ENCODE data around the gene PEAR1. TPM values are rescaled to one million over a fixed set of nuclear protein-coding genes. Genes with fewer than 3 reads are reported as not detected.

PEAR1 gene
- polyA plus RNA-seq, 1 of the 3 experiments (the other 2 are of a cell fraction): 1.2 TPM

DNA sequence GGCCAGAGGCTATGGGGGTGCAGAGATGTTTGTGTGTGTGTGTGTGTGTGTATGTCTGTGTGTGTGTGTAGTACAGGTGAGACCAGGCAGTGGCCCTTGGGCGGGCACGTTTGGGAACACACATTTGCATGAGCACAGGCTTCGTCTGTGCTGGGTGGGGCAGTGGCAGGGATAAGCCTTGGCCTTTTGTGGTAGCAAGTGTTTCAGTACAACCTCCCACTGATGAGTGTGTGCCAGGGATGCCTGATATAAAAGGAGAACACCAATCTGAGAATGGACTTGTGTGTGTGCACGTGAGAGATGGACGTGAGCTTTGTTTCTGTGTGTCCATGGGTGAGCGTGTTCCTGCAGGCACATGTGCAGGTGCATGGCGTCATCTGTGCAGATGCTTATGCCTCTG lies 29.9 kb upstream of the PEAR1 start:
- CTCF ChIA-PET: interaction anchor here (0.7 to 22.1 kb wide), 10 partner anchors 19 to 138 kb away, joined by 3 to 566 read pairs (median 46); partner anchors contain the start of genes ISG20L2, METTL25B and PEAR1
- Histone ChIP-seq H2AFZ (ENCODE audit: low read depth) (no peak overlapping the region), H3F3A (replicated peaks; ENCODE audit: insufficient read depth) (peaks cover 4% of the 10 kb centered on the region), H3K4me1 (ENCODE audit: control insufficient read depth in 1 of 2, insufficient read depth in 2 of 2, low read depth in 1 of 2, low read length in 1 of 2) (peaks cover 3 to 50% of the 10 kb centered on the region in 2 experiments; a peak in 2 of 4 replicates), H4K20me1 (ENCODE audit: insufficient read depth) (no peaks in the 10 kb centered on the region), H3K4me2 (no peak overlapping the region), H3K27me3 (ENCODE audit: insufficient read depth) (peaks cover 28% of the 10 kb centered on the region), H3K4me3 (ENCODE audit: low read depth in 2 of 2, low read length in 1 of 2) (peak overlapping the region in 1 of 2 experiments; percentile 17; a peak in 1 of 4 replicates), H3K27ac (ENCODE audit: low read depth in 2 of 2, low read length in 1 of 2) (0 out of 4 replicates have a peak overlapping the region, but pooled peaks of 1 of the 2 experiments have one; percentile 1), H3K9ac (no peak overlapping the region), H3K9me3 (no peaks in the 10 kb centered on the region), H3K79me2 (ENCODE audit: insufficient read depth) (no peaks in the 10 kb centered on the region), H3K9me2 (no peaks in the 10 kb centered on the region), H3K36me3 (replicated peaks in 1 of 2; ENCODE audit: control insufficient read depth in 1 of 2, insufficient read depth in 2 of 2, low read length in 1 of 2) (no peaks in the 10 kb centered on the region)
- TF ChIP-seq FOSL2 (IDR thresholded peaks at IDR 0.05; ENCODE audit: borderline replicate concordance, low read depth): no peak
- TF ChIP-seq, protein P1, sequence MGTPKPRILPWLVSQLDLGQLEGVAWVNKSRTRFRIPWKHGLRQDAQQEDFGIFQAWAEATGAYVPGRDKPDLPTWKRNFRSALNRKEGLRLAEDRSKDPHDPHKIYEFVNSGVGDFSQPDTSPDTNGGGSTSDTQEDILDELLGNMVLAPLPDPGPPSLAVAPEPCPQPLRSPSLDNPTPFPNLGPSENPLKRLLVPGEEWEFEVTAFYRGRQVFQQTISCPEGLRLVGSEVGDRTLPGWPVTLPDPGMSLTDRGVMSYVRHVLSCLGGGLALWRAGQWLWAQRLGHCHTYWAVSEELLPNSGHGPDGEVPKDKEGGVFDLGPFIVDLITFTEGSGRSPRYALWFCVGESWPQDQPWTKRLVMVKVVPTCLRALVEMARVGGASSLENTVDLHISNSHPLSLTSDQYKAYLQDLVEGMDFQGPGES (IDR thresholded peaks at IDR 0.05; ENCODE audit: low read depth, low read length): no peak
- WGBS (ENCODE audit: low lambda C conversion rate): 66% methylated on average over 4 of the region's 7 CpGs
- POLR2A ChIA-PET: interaction anchor here (1.0 to 1.6 kb wide), 3 partner anchors 25 to 67 kb away, joined by 3 read pairs; no protein-coding TSS in a partner anchor
- DNase-seq: no peak

DNA sequence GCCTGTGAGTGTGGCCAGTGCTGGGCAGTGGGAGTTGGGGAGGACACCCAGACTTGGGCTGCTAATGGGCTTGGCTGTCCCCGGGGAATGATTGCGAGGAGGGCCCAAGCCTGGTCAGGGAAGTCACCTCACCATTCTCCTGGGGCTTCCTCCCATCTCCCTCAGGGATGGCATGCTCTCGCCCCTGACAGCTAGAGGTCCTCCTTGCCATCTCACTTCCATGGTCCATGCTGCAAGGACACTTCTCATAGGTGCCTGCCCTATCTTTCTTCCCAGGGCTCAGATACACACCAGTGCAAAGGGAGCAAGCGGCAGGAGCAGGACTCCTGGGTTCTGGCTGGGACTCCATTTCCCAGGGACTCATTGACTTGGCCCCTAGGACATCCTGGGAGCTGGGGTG lies 28.7 kb upstream of the PEAR1 start:
- H3K79me2 ChIP-seq (ENCODE audit: insufficient read depth): no peaks in the 10 kb centered on the region
- H3K9me3 ChIP-seq: no peaks in the 10 kb centered on the region
- no peak overlapping the region for H3K9ac ChIP-seq
- H3K36me3 ChIP-seq (replicated peaks in 1 of 2; ENCODE audit: control insufficient read depth in 1 of 2, insufficient read depth in 2 of 2, low read length in 1 of 2): no peaks in the 10 kb centered on the region
- H3K27me3 ChIP-seq (ENCODE audit: insufficient read depth): peaks cover 25% of the 10 kb centered on the region
- H3K27ac ChIP-seq (ENCODE audit: low read depth in 2 of 2, low read length in 1 of 2): no peak overlapping the region
- no peak overlapping the region for H2AFZ ChIP-seq (ENCODE audit: low read depth)
- no peaks in the 10 kb centered on the region for H4K20me1 ChIP-seq (ENCODE audit: insufficient read depth)
- 93% methylated on average over 2 of the region's 4 CpGs for WGBS (ENCODE audit: low lambda C conversion rate)
- no peak overlapping the region for H3K4me3 ChIP-seq (ENCODE audit: low read depth in 2 of 2, low read length in 1 of 2)
- ChIA-PET POLR2A (no interaction called here), CTCF (interaction anchor here (0.9 to 22.1 kb wide), 9 partner anchors 18 to 207 kb away, joined by 3 to 455 read pairs (median 5); partner anchors contain the start of gene PEAR1)
- H3K4me1 ChIP-seq (ENCODE audit: control insufficient read depth in 1 of 2, insufficient read depth in 2 of 2, low read depth in 1 of 2, low read length in 1 of 2): peaks cover 2 to 38% of the 10 kb centered on the region in 2 experiments; a peak in 1 of 4 replicates
- no peak for DNase-seq
- H3F3A ChIP-seq (replicated peaks; ENCODE audit: insufficient read depth): peaks cover 4% of the 10 kb centered on the region
- H3K9me2 ChIP-seq: no peaks in the 10 kb centered on the region
- H3K4me2 ChIP-seq: no peak overlapping the region
- TF ChIP-seq RAD21 (IDR thresholded peaks at IDR 0.05; ENCODE audit: low read length) (peak; percentile 14; the same call in 1 of the 2 replicates), GABPA (IDR thresholded peaks at IDR 0.05; ENCODE audit: low read depth) (no peak)

DNA sequence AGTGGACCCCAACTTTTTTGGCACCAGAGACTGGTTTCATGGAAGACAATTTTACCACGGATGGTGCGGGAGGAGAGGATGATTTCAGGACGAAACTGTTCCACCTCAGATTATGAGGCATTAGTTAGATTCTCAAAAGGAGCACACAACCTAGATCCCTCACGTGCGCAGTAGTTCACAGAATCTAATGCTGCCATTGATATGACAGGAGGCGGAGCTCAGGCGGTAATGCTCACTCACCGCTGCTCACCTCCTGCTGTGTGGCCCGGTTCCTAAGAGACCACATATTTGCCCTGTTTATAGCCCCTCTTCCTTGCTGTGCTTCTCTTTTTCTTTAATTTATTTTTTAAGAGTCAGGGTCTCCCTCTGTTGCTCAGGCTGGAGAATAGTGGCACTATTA lies 28.3 kb upstream of the PEAR1 start:
- POLR2A ChIA-PET: no interaction called here
- CTCF ChIA-PET: interaction anchor here (0.9 to 22.1 kb wide), 6 partner anchors 18 to 207 kb away, joined by 3 to 455 read pairs (median 8); partner anchors contain the start of gene PEAR1
- peaks cover 4% of the 10 kb centered on the region for H3F3A ChIP-seq (replicated peaks; ENCODE audit: insufficient read depth)
- H4K20me1 ChIP-seq (ENCODE audit: insufficient read depth): no peaks in the 10 kb centered on the region
- 86% methylated on average over 9 of the region's 9 CpGs for WGBS (ENCODE audit: low lambda C conversion rate)
- H3K9me3 ChIP-seq: no peaks in the 10 kb centered on the region
- DNase-seq: no peak
- no peak for TF ChIP-seq NRF1 (IDR thresholded peaks at IDR 0.05; ENCODE audit: low read depth, low read length)
- TF ChIP-seq EZH2phosphoT487 (IDR thresholded peaks at IDR 0.05; ENCODE audit: borderline replicate concordance, low read depth): no peak
- no peak overlapping the region for H3K4me3 ChIP-seq (ENCODE audit: low read depth in 2 of 2, low read length in 1 of 2)
- H2AFZ ChIP-seq (ENCODE audit: low read depth): no peak overlapping the region
- peaks cover 22% of the 10 kb centered on the region for H3K27me3 ChIP-seq (ENCODE audit: insufficient read depth)
- H3K4me2 ChIP-seq: no peak overlapping the region
- H3K79me2 ChIP-seq (ENCODE audit: insufficient read depth): no peaks in the 10 kb centered on the region
- H3K9ac ChIP-seq: no peak overlapping the region
- H3K36me3 ChIP-seq (replicated peaks in 1 of 2; ENCODE audit: control insufficient read depth in 1 of 2, insufficient read depth in 2 of 2, low read length in 1 of 2): no peaks in the 10 kb centered on the region
- H3K9me2 ChIP-seq: no peaks in the 10 kb centered on the region
- no peak overlapping the region for H3K27ac ChIP-seq (ENCODE audit: low read depth in 2 of 2, low read length in 1 of 2)
- peaks cover 4 to 35% of the 10 kb centered on the region in 2 experiments; a peak in 2 of 4 replicates for H3K4me1 ChIP-seq (ENCODE audit: control insufficient read depth in 1 of 2, insufficient read depth in 2 of 2, low read depth in 1 of 2, low read length in 1 of 2)
